Measurements from ENCODE around the gene CNIH3.

The CNIH3 gene

GRCh38 chr1:224592636-224593582 is 23.2 kb upstream of the CNIH3 start:
- TF ChIP-seq CTCF (IDR thresholded peaks at IDR 0.05; ENCODE audit: unreplicated experiment in 3 of 3) = no peak
- Mint-ChIP-seq H3K4me3 (no peak overlapping the region), H3K9me3 (no peaks in the 10 kb centered on the region)

GRCh38 chr1:224594360-224594759 is 21.8 kb upstream of the CNIH3 start:
- H3K9me3 Mint-ChIP-seq = no peaks in the 10 kb centered on the region
- no peak overlapping the region for H3K27ac Mint-ChIP-seq
- H3K27me3 Mint-ChIP-seq (ENCODE audit: low read depth) = no peaks in the 10 kb centered on the region
- no peak for TF ChIP-seq CTCF (IDR thresholded peaks at IDR 0.05; ENCODE audit: unreplicated experiment in 3 of 3)
- no peaks in the 10 kb centered on the region for H3K4me1 Mint-ChIP-seq
- no peaks in the 10 kb centered on the region for H3K36me3 Mint-ChIP-seq (ENCODE audit: low read depth)
- H3K4me3 Mint-ChIP-seq = no peak overlapping the region

More at GRCh38 chr1:224592636-224593582, 23.2 kb upstream of the CNIH3 start:
- H3K27me3 Mint-ChIP-seq (ENCODE audit: low read depth) = no peaks in the 10 kb centered on the region
- H3K4me1 Mint-ChIP-seq = no peaks in the 10 kb centered on the region
- no peak overlapping the region for H3K27ac Mint-ChIP-seq
- H3K36me3 Mint-ChIP-seq (ENCODE audit: low read depth) = peaks cover 6% of the 10 kb centered on the region

DNA sequence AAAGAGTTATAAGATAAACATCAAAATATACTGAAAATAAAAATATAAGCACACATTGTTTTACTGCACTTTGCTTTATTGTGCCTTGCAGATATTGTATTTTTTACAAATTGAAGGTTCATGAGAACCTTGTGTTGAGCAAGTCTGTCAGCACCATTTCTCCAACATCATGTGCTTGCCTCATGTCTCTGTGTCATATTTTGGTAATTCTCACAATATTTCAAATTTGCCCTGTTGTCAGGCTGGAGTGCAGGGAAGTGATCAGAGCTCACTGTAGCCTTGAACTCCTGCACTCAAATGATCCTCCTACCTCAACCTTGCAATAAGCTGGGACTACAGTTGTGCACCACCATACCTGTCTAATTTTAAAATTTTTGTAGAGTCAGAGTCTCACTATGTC is 21.3 kb upstream of the CNIH3 start:
- Mint-ChIP-seq H3K36me3 (ENCODE audit: low read depth) (no peaks in the 10 kb centered on the region), H3K4me3 (no peak overlapping the region), H3K27me3 (ENCODE audit: low read depth) (no peaks in the 10 kb centered on the region), H3K9me3 (no peaks in the 10 kb centered on the region), H3K4me1 (no peaks in the 10 kb centered on the region), H3K27ac (no peak overlapping the region)
- no peak for TF ChIP-seq CTCF (IDR thresholded peaks at IDR 0.05; ENCODE audit: unreplicated experiment in 3 of 3)

DNA sequence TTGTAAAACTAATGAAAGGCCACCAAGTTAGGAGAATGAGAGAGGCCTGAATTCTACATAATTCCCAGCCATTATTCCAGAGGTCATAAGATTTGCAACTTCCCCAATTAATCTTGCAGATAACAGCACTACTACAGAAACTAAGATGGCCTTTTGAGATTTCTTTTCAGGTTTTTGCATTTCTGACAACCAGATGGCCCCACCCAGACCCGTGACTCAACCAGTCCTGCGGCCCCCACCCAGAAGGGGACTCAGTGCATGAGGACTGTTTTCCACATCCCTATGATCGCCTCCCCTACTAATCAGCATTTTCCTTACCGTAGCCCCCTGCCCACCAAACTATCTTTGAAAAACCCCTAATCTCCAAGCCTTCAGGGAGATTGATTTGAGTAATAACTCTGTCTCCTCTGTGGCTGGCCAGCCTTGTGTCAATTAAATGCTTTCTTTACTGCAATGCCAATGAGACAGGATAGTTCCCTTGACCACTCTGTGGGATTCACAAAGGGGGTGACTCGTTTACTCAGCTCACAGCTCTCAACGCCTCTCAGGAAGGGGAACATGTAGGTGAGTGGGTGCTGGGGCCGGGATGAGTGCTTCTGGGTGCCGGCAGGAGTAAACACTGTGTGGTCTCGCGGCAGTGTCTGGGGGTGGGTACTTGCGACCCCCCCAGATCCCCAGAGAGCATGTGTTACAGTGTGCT is 10.5 kb upstream of the CNIH3 start:
- peaks cover 33% of the 10 kb centered on the region for H3K4me1 Mint-ChIP-seq
- no peaks in the 10 kb centered on the region for H3K36me3 Mint-ChIP-seq (ENCODE audit: low read depth)
- TF ChIP-seq CTCF (IDR thresholded peaks at IDR 0.05; ENCODE audit: unreplicated experiment in 3 of 3) = no peak
- peaks cover 4% of the 10 kb centered on the region for H3K27me3 Mint-ChIP-seq (ENCODE audit: low read depth)
- no peak overlapping the region for H3K27ac Mint-ChIP-seq
- H3K4me3 Mint-ChIP-seq = no peak overlapping the region
- H3K9me3 Mint-ChIP-seq = peaks cover 13% of the 10 kb centered on the region

- Mint-ChIP-seq H3K4me3 (no peak overlapping the region), H3K4me1 (peaks cover 33% of the 10 kb centered on the region), H3K9me3 (peaks cover 13% of the 10 kb centered on the region), H3K36me3 (ENCODE audit: low read depth) (no peaks in the 10 kb centered on the region), H3K27me3 (ENCODE audit: low read depth) (peaks cover 15% of the 10 kb centered on the region), H3K27ac (peak overlapping the region in 2 of 3 experiments; percentile 8 to 84)
- no peak for TF ChIP-seq CTCF (IDR thresholded peaks at IDR 0.05; ENCODE audit: unreplicated experiment in 3 of 3)
These were observed 8.6 kb upstream of the CNIH3 start for GRCh38 chr1:224607188-224608148.

Measured in nephron (organoid).